ENCODE data around the gene PDIA5.

DNA sequence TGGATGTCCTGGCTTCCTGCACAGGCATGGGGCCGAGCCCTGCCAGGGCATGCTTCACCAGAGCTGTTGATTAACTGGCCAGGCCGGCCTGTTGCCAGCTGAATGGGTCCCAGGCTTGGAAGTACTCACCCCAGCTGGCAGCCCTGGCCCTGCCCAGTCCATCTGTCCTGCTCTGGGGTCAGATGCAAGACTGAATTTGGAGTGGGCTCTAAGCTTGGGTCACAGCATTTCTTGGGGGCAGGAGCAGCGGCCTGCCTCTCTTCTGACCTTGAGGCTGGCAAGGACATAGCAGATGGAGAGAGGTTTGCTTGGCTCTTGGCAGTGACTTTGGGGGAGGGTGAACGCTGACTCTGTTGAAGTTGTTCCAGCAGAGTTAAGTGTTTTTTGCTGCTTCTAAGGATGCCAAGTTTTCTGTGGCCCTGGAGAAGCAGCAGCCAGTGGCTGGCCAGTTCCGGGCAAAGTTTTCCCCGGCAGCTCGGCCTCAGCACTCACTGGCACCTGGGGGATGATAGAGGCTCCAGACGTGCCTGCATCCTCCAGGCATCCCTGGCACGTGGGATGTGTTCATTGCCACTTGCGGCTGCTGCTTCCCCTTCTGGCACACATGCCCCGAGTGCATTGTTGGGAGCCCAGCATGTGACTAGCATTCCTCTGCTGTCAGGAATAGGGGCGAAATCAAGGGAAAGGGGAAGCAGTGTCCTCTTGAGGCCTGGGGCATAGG, 22.9 kb downstream of the PDIA5 start:
- TF ChIP-seq, protein P1, sequence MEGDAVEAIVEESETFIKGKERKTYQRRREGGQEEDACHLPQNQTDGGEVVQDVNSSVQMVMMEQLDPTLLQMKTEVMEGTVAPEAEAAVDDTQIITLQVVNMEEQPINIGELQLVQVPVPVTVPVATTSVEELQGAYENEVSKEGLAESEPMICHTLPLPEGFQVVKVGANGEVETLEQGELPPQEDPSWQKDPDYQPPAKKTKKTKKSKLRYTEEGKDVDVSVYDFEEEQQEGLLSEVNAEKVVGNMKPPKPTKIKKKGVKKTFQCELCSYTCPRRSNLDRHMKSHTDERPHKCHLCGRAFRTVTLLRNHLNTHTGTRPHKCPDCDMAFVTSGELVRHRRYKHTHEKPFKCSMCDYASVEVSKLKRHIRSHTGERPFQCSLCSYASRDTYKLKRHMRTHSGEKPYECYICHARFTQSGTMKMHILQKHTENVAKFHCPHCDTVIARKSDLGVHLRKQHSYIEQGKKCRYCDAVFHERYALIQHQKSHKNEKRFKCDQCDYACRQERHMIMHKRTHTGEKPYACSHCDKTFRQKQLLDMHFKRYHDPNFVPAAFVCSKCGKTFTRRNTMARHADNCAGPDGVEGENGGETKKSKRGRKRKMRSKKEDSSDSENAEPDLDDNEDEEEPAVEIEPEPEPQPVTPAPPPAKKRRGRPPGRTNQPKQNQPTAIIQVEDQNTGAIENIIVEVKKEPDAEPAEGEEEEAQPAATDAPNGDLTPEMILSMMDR (IDR thresholded peaks at IDR 0.05): no peak
- no peak for TF ChIP-seq POLR2A (IDR thresholded peaks at IDR 0.05)
- peak in 2 of 4 donors; percentile 31 to 42 for TF ChIP-seq POLR2AphosphoS5 (IDR thresholded peaks at IDR 0.05)

Measured in sigmoid colon (tissue), 4 donors.